GM19023 (cell line): ENCODE measurements around the gene ARHGAP30.
"Not testable (repeated sequence)": the region's sequence is repeated elsewhere in the genome, so short reads cannot be mapped to it uniquely, and the experiment has no call there.

Source experiments
- ATAC-seq: cut with Tn5 transposase; IDR thresholded peaks from one replicate; pipeline ENCODE4 v1.9.1; 2021; ENCODE audit warnings: mild to moderate bottlenecking, moderate library complexity; ENCODE audit not compliant: unreplicated experiment

Gene ARHGAP30

GRCh38 chr1:161073474-161074121, 3.9 kb upstream of the ARHGAP30 start:
- ATAC-seq, result no peak

- no peak for ATAC-seq
These were observed 3.2 kb upstream of the ARHGAP30 start for GRCh38 chr1:161072751-161073449.

GRCh38 chr1:161071886-161072371, 2.2 kb upstream of the ARHGAP30 start:
- ATAC-seq, result no peak

- ATAC-seq, result no peak
These were observed 1.1 kb upstream of the ARHGAP30 start for GRCh38 chr1:161070761-161071160.

GRCh38 chr1:161069241-161069640, 450 bp downstream of the ARHGAP30 start:
- peak; percentile 9 for ATAC-seq

GRCh38 chr1:161068306-161069234, 1.1 kb downstream of the ARHGAP30 start:
- ATAC-seq, result peak; percentile 49

- no peak for ATAC-seq
These were observed 3.0 kb downstream of the ARHGAP30 start for GRCh38 chr1:161066694-161067093.

GRCh38 chr1:161065681-161066080, 4.0 kb downstream of the ARHGAP30 start:
- ATAC-seq, result not testable (repeated sequence)

- not testable (repeated sequence) for ATAC-seq
These were observed 5.8 kb downstream of the ARHGAP30 start for GRCh38 chr1:161063936-161064335.

- no peak for ATAC-seq
These were observed 8.3 kb downstream of the ARHGAP30 start for GRCh38 chr1:161061419-161061818.

GRCh38 chr1:161059293-161059692, 10.4 kb downstream of the ARHGAP30 start:
- no peak for ATAC-seq

GRCh38 chr1:161054805-161055204, 14.9 kb downstream of the ARHGAP30 start:
- no peak for ATAC-seq

- ATAC-seq, result no peak
These were observed 15.5 kb downstream of the ARHGAP30 start for GRCh38 chr1:161054232-161054631.

- ATAC-seq, result no peak
These were observed 16.8 kb downstream of the ARHGAP30 start for GRCh38 chr1:161052899-161053298.

- ATAC-seq, result no peak
These were observed 18.5 kb downstream of the ARHGAP30 start for GRCh38 chr1:161051219-161051618.

- no peak for ATAC-seq
These were observed 20.6 kb downstream of the ARHGAP30 start for GRCh38 chr1:161048949-161049722.

GRCh38 chr1:161047436-161048420, 22.0 kb downstream of the ARHGAP30 start:
- ATAC-seq, result no peak

- no peak for ATAC-seq
These were observed 23.0 kb downstream of the ARHGAP30 start for GRCh38 chr1:161046605-161047228.
